Activated CD8-positive, alpha-beta memory T cell treated with anti-CD3 and anti-CD28 coated beads for 36 hours (primary cell): Measurements from ENCODE around the gene PLBD2. TPM values are rescaled to one million over a fixed set of nuclear protein-coding genes. Genes with fewer than 3 reads are reported as not detected.

Experiments
- CTCF ChIA-PET: fragments of 350-600 bp; sonication (Branson Sonifier 250); formaldehyde crosslinking; loops from one replicate; lab custom pipeline; 2021; ENCODE audit warnings: antibody characterized with exemption; lab: Charles Lee
- POLR2A ChIA-PET: fragments of 350-600 bp; sonication (Branson Sonifier 250); formaldehyde crosslinking; loops from one replicate; lab custom pipeline; 2021; ENCODE audit warnings: antibody characterized with exemption; lab: Charles Lee
- total RNA-seq, 2 experiments: library from RNA; stranded (reverse); gene quantifications; one replicate each; pipeline ENCODE4 v1.2.3, GENCODE V29; 2021

Gene PLBD2
- total RNA-seq, 2 experiments from 2014 or later = 21.2 to 21.7 TPM

GRCh38 chr12:113365639-113366395 is 7.4 kb downstream of the PLBD2 start:
- CTCF ChIA-PET = no interaction called here
- POLR2A ChIA-PET = no interaction called here

- ChIA-PET CTCF (interaction anchor here (0.6 kb wide), 1 partner anchor 267 kb away, joined by 3 read pairs; no protein-coding TSS in a partner anchor), POLR2A (no interaction called here)
Observed at GRCh38 chr12:113366827-113367226, 8.4 kb downstream of the PLBD2 start.

GRCh38 chr12:113368331-113368730 is 9.9 kb downstream of the PLBD2 start:
- ChIA-PET POLR2A (no interaction called here), CTCF (no interaction called here)

GRCh38 chr12:113369391-113369985 is 11.1 kb downstream of the PLBD2 start:
- POLR2A ChIA-PET = no interaction called here
- CTCF ChIA-PET = no interaction called here

- ChIA-PET POLR2A (no interaction called here), CTCF (no interaction called here)
Observed at GRCh38 chr12:113370923-113371682, 12.7 kb downstream of the PLBD2 start.

GRCh38 chr12:113371808-113372207 is 13.4 kb downstream of the PLBD2 start:
- ChIA-PET POLR2A (no interaction called here), CTCF (no interaction called here)

GRCh38 chr12:113372371-113372770 is 14.0 kb downstream of the PLBD2 start:
- CTCF ChIA-PET = no interaction called here
- POLR2A ChIA-PET = no interaction called here

GRCh38 chr12:113373440-113373839 is 15.1 kb downstream of the PLBD2 start:
- POLR2A ChIA-PET = no interaction called here
- CTCF ChIA-PET = no interaction called here

- POLR2A ChIA-PET = no interaction called here
- CTCF ChIA-PET = no interaction called here
Observed at GRCh38 chr12:113373969-113374368, 15.6 kb downstream of the PLBD2 start.

- CTCF ChIA-PET = interaction anchor here (0.6 kb wide), 1 partner anchor 178 kb away, joined by 3 read pairs; no protein-coding TSS in a partner anchor
- POLR2A ChIA-PET = no interaction called here
Observed at GRCh38 chr12:113374823-113375428, 16.5 kb downstream of the PLBD2 start.

- ChIA-PET CTCF (no interaction called here), POLR2A (no interaction called here)
Observed at GRCh38 chr12:113378291-113378690, 19.9 kb downstream of the PLBD2 start.

- CTCF ChIA-PET = no interaction called here
- POLR2A ChIA-PET = no interaction called here
Observed at GRCh38 chr12:113381220-113381619, 22.8 kb downstream of the PLBD2 start.

- POLR2A ChIA-PET = interaction anchor here (0.5 kb wide), 1 partner anchor 10 kb away, joined by 3 read pairs; no protein-coding TSS in a partner anchor
- CTCF ChIA-PET = no interaction called here
Observed at GRCh38 chr12:113382206-113382605, 23.8 kb downstream of the PLBD2 start.

GRCh38 chr12:113384778-113385177 is 26.4 kb downstream of the PLBD2 start:
- POLR2A ChIA-PET = no interaction called here

GRCh38 chr12:113385282-113385882 is 27.0 kb downstream of the PLBD2 start:
- ChIA-PET CTCF (no interaction called here), POLR2A (no interaction called here)

More at GRCh38 chr12:113384778-113385177, 26.4 kb downstream of the PLBD2 start:
- CTCF ChIA-PET = no interaction called here

GRCh38 chr12:113386866-113387566 is 28.6 kb downstream of the PLBD2 start:
- ChIA-PET POLR2A (no interaction called here), CTCF (no interaction called here)

- CTCF ChIA-PET = no interaction called here
- POLR2A ChIA-PET = no interaction called here
Observed at GRCh38 chr12:113387631-113388030, 29.2 kb downstream of the PLBD2 start.

GRCh38 chr12:113388351-113388750 is 30.0 kb downstream of the PLBD2 start:
- ChIA-PET POLR2A (no interaction called here), CTCF (no interaction called here)
